Cardiac septum (tissue), 1 donor: ENCODE data around the gene SPEG. TPM values are rescaled to one million over a fixed set of nuclear protein-coding genes. Genes with fewer than 3 reads are reported as not detected.

Experiments used
- DNase-seq: peaks from one replicate; pipeline ENCODE4 v3.0.0-alpha.2; 2020; ENCODE audit warnings: low spot score
- intact Hi-C: fragments of 100-400 bp; cut with DNase I; formaldehyde crosslinking; loops from one replicate; pipeline ENCODE4 v1.14.0; 2022
- total RNA-seq: library from RNA; stranded (reverse); fragmentation: NEBNext Ultra II Directional; extraction: Animal tissue kit (Norgen Biotek cat#: 25700); gene quantifications from one replicate; pipeline ENCODE4 v1.2.1, GENCODE V29; 2021
- donor health status: DM: no; HTN: no; CAD: no.

SPEG gene
- total RNA-seq, 1 donor from 2014 or later: 199 TPM

- DNase-seq: no peak
- intact Hi-C loops: no loop called here
Measured at GRCh38 chr2:219500135-219500534, 65.5 kb downstream of the SPEG start.

- DNase-seq: no peak
- intact Hi-C loops: no loop called here
Measured at GRCh38 chr2:219501849-219502248, 67.2 kb downstream of the SPEG start.

GRCh38 chr2:219502618-219503017 lies 68.0 kb downstream of the SPEG start:
- no peak for DNase-seq

GRCh38 chr2:219505585-219505984 lies 70.9 kb downstream of the SPEG start:
- DNase-seq: no peak
- intact Hi-C loops: no loop called here

More at GRCh38 chr2:219502618-219503017, 68.0 kb downstream of the SPEG start:
- intact Hi-C loops: no loop called here

- no peak for DNase-seq
- intact Hi-C loops: no loop called here
Measured at GRCh38 chr2:219506153-219506801, 71.6 kb downstream of the SPEG start.

- no peak for DNase-seq
- intact Hi-C loops: no loop called here
Measured at GRCh38 chr2:219506802-219507526, 72.3 kb downstream of the SPEG start.

GRCh38 chr2:219507581-219508443 lies 73.2 kb downstream of the SPEG start:
- intact Hi-C loops: no loop called here
- DNase-seq: no peak

- no peak for DNase-seq
- intact Hi-C loops: no loop called here
Measured at GRCh38 chr2:219508444-219508734, 73.7 kb downstream of the SPEG start.

- intact Hi-C loops: no loop called here
- no peak for DNase-seq
Measured at GRCh38 chr2:219508971-219509779, 74.5 kb downstream of the SPEG start.

- DNase-seq: no peak
- intact Hi-C loops: no loop called here
Measured at GRCh38 chr2:219509780-219510511, 75.3 kb downstream of the SPEG start.

GRCh38 chr2:219510512-219511135 lies 76.0 kb downstream of the SPEG start:
- DNase-seq: no peak
- intact Hi-C loops: no loop called here

- no peak for DNase-seq
- intact Hi-C loops: no loop called here
Measured at GRCh38 chr2:219511547-219512325, 77.1 kb downstream of the SPEG start.

GRCh38 chr2:219512524-219513216 lies 78.0 kb downstream of the SPEG start:
- intact Hi-C loops: no loop called here
- DNase-seq: no peak

GRCh38 chr2:219513787-219514186 lies 79.1 kb downstream of the SPEG start:
- DNase-seq: no peak
- intact Hi-C loops: no loop called here

GRCh38 chr2:219514196-219514761 lies 79.6 kb downstream of the SPEG start, which contains the start of gene ASIC4:
TSS of gene ASIC4 (plus strand) at chr2:219514482. CDS start at chr2:219514725, 243 bp downstream.
- DNase-seq: no peak
- intact Hi-C loops: no loop called here

GRCh38 chr2:219514836-219515235 lies 80.2 kb downstream of the SPEG start:
- no peak for DNase-seq
- intact Hi-C loops: no loop called here
